Aorta (tissue), 5 donors: ENCODE results near the gene CDK2AP2. TPM values are rescaled to one million over a fixed set of nuclear protein-coding genes. Genes with fewer than 3 reads are reported as not detected.
"Not testable (repeated sequence)": the region's sequence is repeated elsewhere in the genome, so short reads cannot be mapped to it uniquely, and the experiment has no call there.

Experiments used
- ATAC-seq: fragments of 200-7000 bp; cut with Tn5 transposase; one replicate; pipeline ENCODE4 v1.9.1; 2022; ENCODE audit warnings: moderate library complexity; ENCODE audit not compliant: low FRiP score
- DNase-seq, 2 donors: peaks; one replicate each; pipeline ENCODE4 v3.0.0-alpha.2; 2020
- H3K27ac ChIP-seq, 2 donors: one replicate each; pipeline ENCODE4 v1.5.1; 2013; ENCODE audit warnings: low read length in 2 of 2, mild to moderate bottlenecking in 2 of 2, moderate library complexity in 2 of 2, control low read depth in 1 of 2, inconsistent platforms in 1 of 2, low read depth in 1 of 2
- H3K27me3 ChIP-seq, 2 donors: one replicate each; pipeline ENCODE4 v1.6.1; 2013; ENCODE audit warnings: control low read depth in 1 of 2, low read length in 1 of 2, mild to moderate bottlenecking in 1 of 2, moderate library complexity in 1 of 2; ENCODE audit not compliant: insufficient read depth in 2 of 2, control insufficient read depth in 1 of 2
- H3K36me3 ChIP-seq, 2 donors: one replicate each; pipeline ENCODE4 v1.6.1; 2013; ENCODE audit warnings: control low read depth in 1 of 2, low read length in 1 of 2, mild to moderate bottlenecking in 1 of 2; ENCODE audit not compliant: insufficient read depth in 2 of 2, control insufficient read depth in 1 of 2
- H3K4me1 ChIP-seq, 2 donors: one replicate each; pipeline ENCODE4 v1.6.1; 2013; ENCODE audit warnings: low read length in 2 of 2, control low read depth in 1 of 2, mild to moderate bottlenecking in 1 of 2, moderate library complexity in 1 of 2; ENCODE audit not compliant: insufficient read depth in 2 of 2, control insufficient read depth in 1 of 2
- H3K4me3 ChIP-seq, 2 donors: one replicate each; pipeline ENCODE4 v1.5.1; 2013; ENCODE audit warnings: low read length in 2 of 2, control low read depth in 1 of 2, mild to moderate bottlenecking in 1 of 2
- H3K9me3 ChIP-seq: one replicate; pipeline ENCODE4 v1.6.1; 2013; ENCODE audit warnings: mild to moderate bottlenecking, low read length; ENCODE audit not compliant: control insufficient read depth
- WGBS, 2 donors: extraction: QIAGEN DNeasy Blood & Tissue Kit; methylation state at CpG; one replicate each; pipeline ENCODE4 v1.1.7; 2013; 5-methylcytosine and 5-hydroxymethylcytosine counted together
- intact Hi-C, 2 donors: fragments of 100-400 bp; cut with DNase I; formaldehyde crosslinking; loops; one replicate each; pipeline versions ENCODE4 v1.14.2 to v1.15.0; 2022
- long read RNA-seq, 2 donors: library from polyadenylated mRNA; unstranded; transcript quantifications; one replicate each; pipeline ENCODE4 v2.0.0, GENCODE V29; 2020 to 2021
- polyA plus RNA-seq, 2 donors: library from polyadenylated mRNA; stranded (reverse); fragments of 200-250 nt; gene quantifications; one replicate each; pipeline ENCODE4 v1.2.3, GENCODE V29; 2013
- total RNA-seq, 2 donors: library from RNA; stranded (reverse); fragmentation: NEBNext Ultra II Directional; extraction: Animal tissue kit (Norgen Biotek cat#: 25700); gene quantifications; one replicate each; pipeline ENCODE4 v1.2.1, GENCODE V29; 2021
- donor health status: healthy with polysubstance abuse.
- donor health status: Bipolar disorder and iron deficiency.
- donor health status: DM: no; HTN: no; CAD: no.
- donor health status: DM: no; HTN: no; CAD: no.
- donor health status: DM: yes; HTN: yes; CAD: no.

The CDK2AP2 gene
- total RNA-seq (10 to 100 TPM; 40.8 to 65.6 TPM), polyA plus RNA-seq (100 to 1,000 TPM in 1 of 2 donors, 10 to 100 TPM in 1; 87.3 to 105 TPM)
- long read RNA-seq, donor 1, transcript CDK2AP2-201 (4 exons, 1,378 nt): major isoform, 97 of 161 reads
- long read RNA-seq, donor 1, transcript CDK2AP2-204 (4 exons, 923 nt): minor isoform, 9 of 161 reads
- long read RNA-seq, donor 1, transcript CDK2AP2-202 (3 exons, 1,692 nt): minor isoform, 26 of 161 reads
- long read RNA-seq, donor 1, transcript CDK2AP2-203 (2 exons, 772 nt): minor isoform, 17 of 161 reads
- long read RNA-seq, donor 1, partial matches to known transcripts: 2 of 161 reads
- long read RNA-seq, donor 1, other reads (novel, unspliced or antisense): 8 of 161 reads
- long read RNA-seq, donor 2, transcript CDK2AP2-201 (4 exons, 1,378 nt): major isoform, 20 of 27 reads
- long read RNA-seq, donor 2, transcript CDK2AP2-202 (3 exons, 1,692 nt): minor isoform, 5 of 27 reads
- long read RNA-seq, donor 2, partial matches to known transcripts: 0 of 27 reads
- long read RNA-seq, donor 2, other reads (novel, unspliced or antisense): 0 of 27 reads

- Histone ChIP-seq H3K4me3 (peak within 1 kb of the TSS; percentile 59 to 62), H3K4me1 (no peaks in the 10 kb centered on the region), H3K9me3 (no peaks in the 10 kb centered on the region), H3K27me3 (no peaks in the 10 kb centered on the region), H3K36me3 (no peaks in the 10 kb centered on the region), H3K27ac (peak within 1 kb of the TSS; percentile 65 to 96)
- intact Hi-C loops: loop anchor here (5.0 to 10.0 kb wide), 6 partner anchors 41 to 156 kb away; partner anchors contain the start of genes GSTP1 (in 1 of the 2), POLD4 (in 1 of the 2), RAD9A (in 1 of the 2) and TMEM134 (in 1 of the 2)
- WGBS, 2 donors: 0% methylated on average over 53 to 57 of the region's 57 CpGs
- peak; percentile 90 for ATAC-seq
- peak; percentile 100 for DNase-seq
These were observed at the start of gene CDK2AP2 for GRCh38 chr11:67507864-67508485. Gene CDK2AP2 (minus strand): TSS chr11:67508162. CDS start chr11:67508082, 80 bp downstream.

GRCh38 chr11:67556244-67556643 lies 48.3 kb upstream of the CDK2AP2 start:
- peaks cover 0 to 3% of the 10 kb centered on the region in 2 donors for H3K4me1 ChIP-seq
- ATAC-seq (no peak), DNase-seq (no peak)
- 91 to 94% methylated on average over 3 of the region's 3 CpGs for WGBS, 2 donors
- no peak overlapping the region for H3K4me3 ChIP-seq
- no peaks in the 10 kb centered on the region for H3K36me3 ChIP-seq
- no peaks in the 10 kb centered on the region for H3K9me3 ChIP-seq
- intact Hi-C loops: loop anchor here in 1 of 2 donors (5.0 kb wide), 1 partner anchor 49 kb away; the partner anchor contains the start of genes CDK2AP2 and PITPNM1
- no peaks in the 10 kb centered on the region for H3K27me3 ChIP-seq
- no peak overlapping the region for H3K27ac ChIP-seq

GRCh38 chr11:67551697-67552096 lies 43.7 kb upstream of the CDK2AP2 start:
- ATAC-seq, H3K36me3 ChIP-seq, H3K27me3 ChIP-seq, H3K9me3 ChIP-seq, H3K27ac ChIP-seq, intact Hi-C loops, H3K4me3 ChIP-seq, H3K4me1 ChIP-seq, DNase-seq: not testable (repeated sequence)

GRCh38 chr11:67551127-67551526 lies 43.2 kb upstream of the CDK2AP2 start:
- H3K4me3 ChIP-seq: no peak overlapping the region
- intact Hi-C loops: no loop called here
- no peak for ATAC-seq

GRCh38 chr11:67548555-67549110 lies 40.7 kb upstream of the CDK2AP2 start:
- intact Hi-C loops: no loop called here
- DNase-seq (no peak), ATAC-seq (no peak)
- no peaks in the 10 kb centered on the region for H3K4me1 ChIP-seq
- H3K4me3 ChIP-seq: no peak overlapping the region
- whole genome bisulfite sequencing, 2 donors: 86 to 87% methylated on average over 9 of the region's 9 CpGs
- no peaks in the 10 kb centered on the region for H3K9me3 ChIP-seq
- H3K36me3 ChIP-seq: no peaks in the 10 kb centered on the region
- H3K27ac ChIP-seq: no peak overlapping the region
- H3K27me3 ChIP-seq: no peaks in the 10 kb centered on the region

More at GRCh38 chr11:67551127-67551526, 43.2 kb upstream of the CDK2AP2 start:
- H3K9me3 ChIP-seq: no peaks in the 10 kb centered on the region
- DNase-seq: no peak
- no peaks in the 10 kb centered on the region for H3K4me1 ChIP-seq
- H3K27me3 ChIP-seq: no peaks in the 10 kb centered on the region
- no peaks in the 10 kb centered on the region for H3K36me3 ChIP-seq
- no peak overlapping the region for H3K27ac ChIP-seq

GRCh38 chr11:67548112-67548511 lies 40.1 kb upstream of the CDK2AP2 start:
- 77 to 79% methylated on average over 4 of the region's 4 CpGs for WGBS, 2 donors
- H3K27me3 ChIP-seq, H3K36me3 ChIP-seq, H3K4me1 ChIP-seq, H3K9me3 ChIP-seq, ATAC-seq, H3K4me3 ChIP-seq, H3K27ac ChIP-seq, DNase-seq, intact Hi-C loops: not testable (repeated sequence)

- intact Hi-C loops: no loop called here
- no peaks in the 10 kb centered on the region for H3K9me3 ChIP-seq
- H3K36me3 ChIP-seq: no peaks in the 10 kb centered on the region
- H3K27ac ChIP-seq: no peak overlapping the region
- no peaks in the 10 kb centered on the region for H3K27me3 ChIP-seq
- H3K4me3 ChIP-seq: no peak overlapping the region
- no peaks in the 10 kb centered on the region for H3K4me1 ChIP-seq
- no peak for ATAC-seq
- no peak for DNase-seq
- 53 to 60% methylated on average over 8 of the region's 8 CpGs for WGBS, 2 donors
These were observed 37.3 kb upstream of the CDK2AP2 start for GRCh38 chr11:67545280-67545679.

- Histone ChIP-seq H3K27ac (no peak overlapping the region), H3K27me3 (no peaks in the 10 kb centered on the region), H3K4me3 (no peak overlapping the region), H3K36me3 (no peaks in the 10 kb centered on the region), H3K9me3 (no peaks in the 10 kb centered on the region), H3K4me1 (no peaks in the 10 kb centered on the region)
- intact Hi-C loops: no loop called here
- WGBS, 2 donors: 70% methylated on average over 10 of the region's 10 CpGs
- DNase-seq (no peak), ATAC-seq (no peak)
These were observed 36.8 kb upstream of the CDK2AP2 start for GRCh38 chr11:67544616-67545242.
